Effector memory CD8-positive, alpha-beta T cell (primary cell): Measurements from ENCODE around the gene TCF3.
"Not testable (repeated sequence)": the region's sequence is repeated elsewhere in the genome, so short reads cannot be mapped to it uniquely, and the experiment has no call there.

Source experiments
- ATAC-seq: fragments of 150-1000 bp; cut with Tn5 transposase; replicated peaks from 2 replicates; pipeline ENCODE4 v1.10.0; 2021; ENCODE audit warnings: mild to moderate bottlenecking, moderate library complexity
- DNase-seq, 3 experiments: peaks; one replicate each; pipeline ENCODE4 v3.0.0; 2021
- H3K27ac Mint-ChIP-seq, 2 donors: one replicate each; pipeline ENCODE4 v1.8.0; 2022; ENCODE audit warnings: mild to moderate bottlenecking in 2 of 2, mixed read lengths in 2 of 2, moderate library complexity in 2 of 2
- H3K27me3 Mint-ChIP-seq, 2 donors: one replicate each; pipeline ENCODE4 v1.8.0; 2022; ENCODE audit warnings: mixed read lengths in 2 of 2
- H3K36me3 Mint-ChIP-seq: one replicate; pipeline ENCODE4 v1.8.0; 2022; ENCODE audit warnings: mild to moderate bottlenecking, moderate library complexity, mixed read lengths; ENCODE audit not compliant: insufficient read depth
- H3K4me1 Mint-ChIP-seq, 2 donors: one replicate each; pipeline ENCODE4 v1.8.0; 2022; ENCODE audit warnings: low read depth in 2 of 2, mixed read lengths in 2 of 2
- H3K4me3 Mint-ChIP-seq, 2 donors: one replicate each; pipeline ENCODE4 v1.8.0; 2022; ENCODE audit warnings: mild to moderate bottlenecking in 2 of 2, mixed read lengths in 2 of 2, moderate library complexity in 2 of 2
- H3K9me3 Mint-ChIP-seq, 2 donors: one replicate each; pipeline ENCODE4 v1.8.0; 2022; ENCODE audit warnings: mixed read lengths in 2 of 2

TCF3 gene

DNA sequence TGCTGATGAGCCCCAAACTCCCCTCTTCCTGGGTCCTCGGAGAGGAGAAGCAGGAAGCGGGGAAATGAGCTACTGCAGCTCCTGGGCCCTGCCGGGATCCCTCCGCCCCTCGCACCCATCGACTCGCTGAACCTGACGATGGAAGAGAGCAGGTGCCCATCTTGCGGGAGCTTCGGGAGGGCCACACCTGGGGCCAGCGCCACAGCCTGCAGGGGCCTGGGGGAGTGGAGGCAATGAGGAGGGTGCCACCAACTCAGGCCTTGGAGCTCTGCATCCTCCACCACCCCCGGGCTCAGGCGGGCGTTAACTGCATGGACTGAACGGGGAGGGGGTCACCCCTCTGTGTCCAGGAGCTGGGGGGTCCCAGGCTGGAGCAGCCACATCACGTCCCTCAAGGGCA is 8.3 kb downstream of the TCF3 start:
- ATAC-seq (no peak), DNase-seq (no peak)
- Mint-ChIP-seq H3K36me3 (peaks cover 27% of the 10 kb centered on the region), H3K4me1 (peaks cover 10 to 13% of the 10 kb centered on the region in 2 donors), H3K4me3 (no peak overlapping the region), H3K9me3 (no peaks in the 10 kb centered on the region), H3K27ac (peak overlapping the region in 1 of 2 donors; percentile 35), H3K27me3 (no peaks in the 10 kb centered on the region)

DNA sequence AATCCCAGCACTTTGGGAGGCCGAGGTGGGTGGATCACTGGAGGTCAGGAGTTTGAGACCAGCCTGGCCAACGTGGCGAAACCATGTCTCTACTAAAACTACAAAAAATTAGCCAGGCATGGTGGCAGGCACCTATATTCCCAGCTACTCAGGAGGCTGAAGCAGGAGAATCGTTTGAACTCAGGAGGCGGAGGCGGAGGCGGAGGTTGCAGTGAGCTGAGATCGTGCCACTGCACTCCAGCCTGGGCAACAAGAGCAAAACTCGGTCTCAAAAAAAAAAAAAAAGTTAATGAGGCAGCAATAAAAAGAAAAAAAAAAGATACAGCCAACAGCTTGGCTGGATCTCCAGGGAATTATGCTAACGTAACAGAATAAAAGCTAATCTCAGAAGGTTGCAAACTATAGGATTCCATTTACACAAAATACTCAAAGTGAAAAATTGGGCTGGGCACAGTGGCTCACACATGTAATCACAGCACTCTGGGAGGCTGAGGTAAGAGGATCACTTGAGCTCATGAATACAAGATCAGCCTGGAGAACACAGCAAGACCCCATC is 11.4 kb downstream of the TCF3 start:
- not testable (repeated sequence) for DNase-seq, ATAC-seq, H3K9me3 Mint-ChIP-seq, H3K4me3 Mint-ChIP-seq, H3K27me3 Mint-ChIP-seq, H3K27ac Mint-ChIP-seq
- Mint-ChIP-seq H3K36me3 (peaks cover 35% of the 10 kb centered on the region), H3K4me1 (peaks cover 6 to 11% of the 10 kb centered on the region in 2 donors)

DNA sequence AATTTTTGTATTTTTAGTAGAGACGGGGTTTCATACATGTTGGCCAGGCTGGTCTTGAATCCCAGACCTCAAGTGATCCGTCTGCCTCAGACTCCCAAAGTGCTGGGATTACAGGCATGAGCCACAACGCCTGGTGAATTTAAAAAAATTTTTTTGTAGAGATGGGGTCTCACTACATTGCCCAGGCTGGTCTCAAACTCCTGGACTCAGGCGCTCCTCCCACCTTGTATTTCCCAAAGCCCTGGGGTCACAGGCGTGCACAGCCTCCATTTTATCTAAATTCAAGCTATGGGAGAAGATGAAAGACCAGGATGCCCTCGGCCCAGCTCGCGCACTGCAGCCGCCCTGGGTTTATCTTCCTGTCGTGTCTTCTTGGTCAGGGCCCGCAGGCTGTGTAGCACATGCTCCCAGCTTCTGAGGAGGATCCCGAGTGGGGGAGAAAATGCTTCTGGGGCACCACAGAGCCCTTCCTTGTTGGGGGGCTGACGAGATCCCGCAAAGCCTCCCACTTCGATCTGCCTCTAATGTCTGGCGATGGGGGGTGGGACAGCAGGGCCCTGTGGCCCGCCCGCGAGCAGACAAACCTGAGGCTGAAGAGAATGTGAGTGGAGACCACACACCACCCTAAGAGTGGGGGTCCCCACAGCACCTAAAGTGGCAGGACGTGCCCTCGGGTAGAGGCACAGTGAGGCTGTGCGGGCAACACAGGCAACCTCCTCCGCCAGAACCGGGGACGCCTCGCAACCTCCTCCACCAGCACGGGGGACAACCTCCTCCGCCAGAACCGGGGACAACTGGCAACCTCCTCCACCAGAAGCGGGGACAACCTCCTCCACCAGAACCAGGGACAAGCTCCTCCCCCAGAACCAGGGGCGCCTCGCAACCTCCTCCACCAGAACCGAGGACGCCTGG is 15.8 kb downstream of the TCF3 start:
- no peaks in the 10 kb centered on the region for H3K27me3 Mint-ChIP-seq
- peaks cover 30% of the 10 kb centered on the region for H3K36me3 Mint-ChIP-seq
- no peak overlapping the region for H3K4me3 Mint-ChIP-seq
- H3K27ac Mint-ChIP-seq: no peak overlapping the region
- DNase-seq (no peak), ATAC-seq (no peak)
- H3K4me1 Mint-ChIP-seq: peaks cover 1 to 10% of the 10 kb centered on the region in 2 donors
- no peaks in the 10 kb centered on the region for H3K9me3 Mint-ChIP-seq

- ATAC-seq: no peak
- no peaks in the 10 kb centered on the region for H3K27me3 Mint-ChIP-seq
- no peak overlapping the region for H3K27ac Mint-ChIP-seq
- no peaks in the 10 kb centered on the region for H3K9me3 Mint-ChIP-seq
- peaks cover 26% of the 10 kb centered on the region for H3K36me3 Mint-ChIP-seq
- no peak for DNase-seq
- H3K4me1 Mint-ChIP-seq: peaks cover 1 to 10% of the 10 kb centered on the region in 2 donors
- no peak overlapping the region for H3K4me3 Mint-ChIP-seq
Measured at GRCh38 chr19:1634938-1635243, 17.5 kb downstream of the TCF3 start.

DNA sequence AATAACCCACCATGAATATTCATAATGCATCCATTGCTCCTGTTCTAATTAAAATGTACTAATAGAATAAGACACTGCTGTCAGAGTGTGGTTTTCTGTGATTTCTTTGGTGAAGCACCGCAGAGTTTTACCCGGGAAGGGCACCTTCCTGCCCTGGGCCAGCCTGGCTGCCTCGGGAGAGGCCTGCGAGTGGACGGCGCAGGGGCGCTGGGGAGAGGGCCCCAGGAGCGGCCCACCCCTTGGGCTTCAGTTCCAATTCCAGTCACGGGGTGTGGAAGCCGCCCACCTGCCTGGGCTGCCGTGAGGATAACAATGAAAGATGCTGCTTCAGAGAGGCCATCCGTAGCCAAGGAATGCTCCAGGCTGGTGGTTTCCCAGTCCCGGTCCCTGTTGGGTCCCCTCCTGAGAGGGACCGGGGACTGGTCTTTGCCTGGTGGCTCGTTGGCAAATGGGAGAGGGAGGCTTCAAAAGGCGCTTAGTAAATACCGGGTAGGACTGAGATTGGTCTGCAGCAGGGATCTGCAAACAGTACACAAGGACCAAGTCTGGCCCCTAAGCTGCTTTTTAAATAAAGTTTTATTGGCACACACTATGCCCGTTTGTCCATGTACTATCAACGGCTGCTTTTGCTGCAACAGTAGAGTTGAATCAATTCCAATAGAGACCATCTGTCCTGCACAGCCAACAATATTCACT is 18.0 kb downstream of the TCF3 start:
- no peak for ATAC-seq
- no peak for DNase-seq
- Mint-ChIP-seq H3K9me3 (no peaks in the 10 kb centered on the region), H3K27me3 (no peaks in the 10 kb centered on the region), H3K4me3 (no peak overlapping the region), H3K4me1 (peaks cover 0 to 6% of the 10 kb centered on the region in 2 donors), H3K27ac (peak overlapping the region in 1 of 2 donors; percentile 68), H3K36me3 (peaks cover 25% of the 10 kb centered on the region)

DNA sequence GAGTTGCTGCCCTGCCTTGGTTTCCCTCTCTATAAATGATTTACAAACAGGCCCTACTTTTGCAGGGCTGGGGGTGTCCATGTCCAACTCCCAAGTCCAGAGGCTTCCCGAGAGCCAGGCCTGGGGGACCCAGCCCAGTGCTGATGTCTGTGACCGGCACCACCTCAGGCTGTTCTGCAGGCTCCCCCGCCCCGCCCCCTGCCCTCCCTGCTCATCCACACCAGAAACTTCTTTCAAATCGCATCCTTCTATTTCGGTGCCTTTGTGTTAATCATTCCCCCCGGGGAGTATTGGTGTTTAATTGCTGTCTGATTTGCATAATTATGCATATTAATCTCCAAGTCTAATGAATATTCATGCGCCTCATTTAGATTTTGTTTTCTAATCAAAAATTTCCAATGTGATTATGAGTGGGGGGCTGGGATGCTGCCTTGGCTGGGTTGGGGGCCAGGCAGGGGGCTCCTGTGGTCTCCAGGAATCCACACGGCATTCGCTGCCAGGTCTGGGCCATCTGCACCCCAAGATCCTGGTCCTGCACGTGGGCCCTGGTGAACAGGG is 19.1 kb downstream of the TCF3 start:
- Mint-ChIP-seq H3K4me3 (no peak overlapping the region), H3K9me3 (no peaks in the 10 kb centered on the region), H3K27ac (peak overlapping the region in 1 of 2 donors; percentile 68), H3K27me3 (no peaks in the 10 kb centered on the region), H3K4me1 (peaks cover 0 to 6% of the 10 kb centered on the region in 2 donors), H3K36me3 (peaks cover 20% of the 10 kb centered on the region)
- ATAC-seq (no peak), DNase-seq (no peak)

GRCh38 chr19:1632462-1633268 is 19.8 kb downstream of the TCF3 start:
- DNase-seq (no peak), ATAC-seq (no peak)
- peaks cover 20% of the 10 kb centered on the region for H3K36me3 Mint-ChIP-seq
- H3K4me3 Mint-ChIP-seq: no peak overlapping the region
- no peak overlapping the region for H3K27ac Mint-ChIP-seq
- no peaks in the 10 kb centered on the region for H3K27me3 Mint-ChIP-seq
- peaks cover 0 to 6% of the 10 kb centered on the region in 2 donors for H3K4me1 Mint-ChIP-seq
- H3K9me3 Mint-ChIP-seq: no peaks in the 10 kb centered on the region

- no peaks in the 10 kb centered on the region for H3K27me3 Mint-ChIP-seq
- H3K4me1 Mint-ChIP-seq: peaks cover 0 to 6% of the 10 kb centered on the region in 2 donors
- peak overlapping the region in 1 of 2 donors; percentile 14 for H3K4me3 Mint-ChIP-seq
- ATAC-seq (no peak), DNase-seq (no peak)
- no peak overlapping the region for H3K27ac Mint-ChIP-seq
- no peaks in the 10 kb centered on the region for H3K9me3 Mint-ChIP-seq
- H3K36me3 Mint-ChIP-seq: peaks cover 20% of the 10 kb centered on the region
Measured at GRCh38 chr19:1631557-1632100, 20.8 kb downstream of the TCF3 start.

GRCh38 chr19:1630811-1631210 is 21.6 kb downstream of the TCF3 start:
- Mint-ChIP-seq H3K27me3 (no peaks in the 10 kb centered on the region), H3K36me3 (peaks cover 12% of the 10 kb centered on the region), H3K27ac (no peak overlapping the region), H3K4me3 (no peak overlapping the region), H3K4me1 (peaks cover 0 to 6% of the 10 kb centered on the region in 2 donors), H3K9me3 (no peaks in the 10 kb centered on the region)
- ATAC-seq (no peak), DNase-seq (no peak)

- DNase-seq: no peak
- H3K27me3 Mint-ChIP-seq: no peaks in the 10 kb centered on the region
Measured at GRCh38 chr19:1630012-1630411, 22.4 kb downstream of the TCF3 start.

GRCh38 chr19:1629256-1629808 is 23.1 kb downstream of the TCF3 start:
- Mint-ChIP-seq H3K27me3 (no peaks in the 10 kb centered on the region), H3K36me3 (peaks cover 10% of the 10 kb centered on the region), H3K9me3 (no peaks in the 10 kb centered on the region), H3K4me3 (no peak overlapping the region), H3K27ac (no peak overlapping the region), H3K4me1 (peaks cover 0 to 3% of the 10 kb centered on the region in 2 donors)
- DNase-seq (no peak), ATAC-seq (no peak)

More at GRCh38 chr19:1630012-1630411, 22.4 kb downstream of the TCF3 start:
- no peak for ATAC-seq
- Mint-ChIP-seq H3K9me3 (no peaks in the 10 kb centered on the region), H3K36me3 (peaks cover 9% of the 10 kb centered on the region), H3K4me1 (no peaks in the 10 kb centered on the region), H3K27ac (no peak overlapping the region), H3K4me3 (no peak overlapping the region)

GRCh38 chr19:1627194-1627593 is 25.2 kb downstream of the TCF3 start:
- Mint-ChIP-seq H3K4me3 (no peak overlapping the region), H3K27me3 (no peaks in the 10 kb centered on the region), H3K36me3 (peaks cover 13% of the 10 kb centered on the region), H3K4me1 (peaks cover 0 to 3% of the 10 kb centered on the region in 2 donors), H3K9me3 (no peaks in the 10 kb centered on the region), H3K27ac (no peak overlapping the region)
- no peak for ATAC-seq
- DNase-seq: no peak
